GM19099 (cell line): Measurements from ENCODE around the gene NAGLU.

Experiments
- POLR2A ChIP-seq: IDR thresholded peaks from 3 replicates; pipeline ENCODE4 v1.6.1; 2011; ENCODE audit warnings: low read depth; ENCODE audit not compliant: insufficient read length; ENCODE audit errors: extremely low read depth

The NAGLU gene

GRCh38 chr17:42586514-42587230 lies 50.6 kb downstream of the NAGLU start:
- TF ChIP-seq POLR2A: no peak

- TF ChIP-seq POLR2A: no peak
These were observed 54.8 kb downstream of the NAGLU start for GRCh38 chr17:42590886-42591285.

GRCh38 chr17:42591411-42591810 lies 55.4 kb downstream of the NAGLU start:
- no peak for TF ChIP-seq POLR2A
